GM12875 (cell line): ENCODE measurements around the gene ZSCAN2.

ENCODE experiments used
- H3K4me3 ChIP-seq: one replicate; pipeline ENCODE4 v1.5.1; 2011; ENCODE audit warnings: low read depth, low read length, control low read depth
- CTCF ChIP-seq: IDR thresholded peaks from 2 replicates; pipeline ENCODE4 v1.5.1; 2011; ENCODE audit warnings: low read depth, mild to moderate bottlenecking, control low read depth, inconsistent platforms, low read length, moderate library complexity, borderline replicate concordance; ENCODE audit not compliant: insufficient read depth

The ZSCAN2 gene

GRCh38 chr15:84611631-84612030 lies 10.8 kb downstream of the ZSCAN2 start:
- H3K4me3 ChIP-seq, result no peak overlapping the region
- no peak for TF ChIP-seq CTCF

- TF ChIP-seq CTCF, result no peak
- H3K4me3 ChIP-seq, result no peak overlapping the region
Observed at GRCh38 chr15:84616235-84616634, 15.4 kb downstream of the ZSCAN2 start.

DNA sequence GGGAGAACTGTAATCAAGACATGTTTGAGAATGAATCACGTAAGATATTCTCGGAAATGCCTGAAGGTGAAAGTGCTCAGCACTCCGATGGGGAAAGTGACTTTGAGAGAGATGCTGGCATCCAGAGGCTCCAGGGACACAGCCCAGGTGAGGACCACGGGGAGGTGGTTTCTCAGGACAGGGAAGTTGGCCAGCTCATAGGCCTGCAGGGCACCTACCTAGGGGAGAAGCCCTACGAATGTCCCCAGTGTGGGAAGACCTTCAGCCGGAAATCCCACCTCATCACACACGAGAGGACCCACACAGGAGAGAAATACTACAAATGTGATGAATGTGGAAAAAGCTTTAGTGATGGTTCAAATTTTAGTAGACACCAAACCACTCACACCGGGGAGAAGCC lies 19.8 kb downstream of the ZSCAN2 start:
- TF ChIP-seq CTCF, result no peak
- no peak overlapping the region for H3K4me3 ChIP-seq

GRCh38 chr15:84621358-84621979 lies 20.7 kb downstream of the ZSCAN2 start:
- H3K4me3 ChIP-seq, result no peak overlapping the region

GRCh38 chr15:84624359-84624758 lies 23.6 kb downstream of the ZSCAN2 start:
- no peak overlapping the region for H3K4me3 ChIP-seq
- TF ChIP-seq CTCF, result no peak

More at GRCh38 chr15:84621358-84621979, 20.7 kb downstream of the ZSCAN2 start:
- TF ChIP-seq CTCF, result no peak

GRCh38 chr15:84625123-84625522 lies 24.3 kb downstream of the ZSCAN2 start:
- no peak overlapping the region for H3K4me3 ChIP-seq
- no peak for TF ChIP-seq CTCF

- no peak overlapping the region for H3K4me3 ChIP-seq
- TF ChIP-seq CTCF, result no peak
Observed at GRCh38 chr15:84629033-84629432, 28.2 kb downstream of the ZSCAN2 start.
